Endothelial cell of umbilical vein (primary cell): ENCODE data around the gene ALKBH7.

Experiments
- EZH2 ChIP-seq: IDR thresholded peaks from 2 replicates; pipeline ENCODE4 v1.6.1; 2012; ENCODE audit warnings: borderline replicate concordance, low read depth, mild to moderate bottlenecking, moderate library complexity, low read length, inconsistent platforms; ENCODE audit not compliant: severe bottlenecking
- POLR2A ChIP-seq: IDR thresholded peaks from 2 replicates; pipeline ENCODE4 v1.6.1; 2012; ENCODE audit warnings: low read depth, mild to moderate bottlenecking, control low read depth, low read length
- POLR2AphosphoS5 ChIP-seq: IDR thresholded peaks from 2 replicates; pipeline ENCODE4 v1.6.1; 2012; ENCODE audit warnings: low read depth, mild to moderate bottlenecking, control low read depth, low read length, moderate library complexity; ENCODE audit not compliant: insufficient read depth
- TF ChIP-seq, protein P1 (sequence below), 2 donors: IDR thresholded peaks; 1 replicate in 1 of 2; 2 replicates in 1 of 2; pipeline ENCODE4 v1.5.1; 2011; ENCODE audit warnings: low read length in 2 of 2, mild to moderate bottlenecking in 2 of 2, moderate library complexity in 2 of 2, control low read depth in 1 of 2, inconsistent platforms in 1 of 2, low read depth in 1 of 2; ENCODE audit not compliant: insufficient read depth in 1 of 2; ENCODE audit errors: extremely low read depth in 1 of 2

DNA sequence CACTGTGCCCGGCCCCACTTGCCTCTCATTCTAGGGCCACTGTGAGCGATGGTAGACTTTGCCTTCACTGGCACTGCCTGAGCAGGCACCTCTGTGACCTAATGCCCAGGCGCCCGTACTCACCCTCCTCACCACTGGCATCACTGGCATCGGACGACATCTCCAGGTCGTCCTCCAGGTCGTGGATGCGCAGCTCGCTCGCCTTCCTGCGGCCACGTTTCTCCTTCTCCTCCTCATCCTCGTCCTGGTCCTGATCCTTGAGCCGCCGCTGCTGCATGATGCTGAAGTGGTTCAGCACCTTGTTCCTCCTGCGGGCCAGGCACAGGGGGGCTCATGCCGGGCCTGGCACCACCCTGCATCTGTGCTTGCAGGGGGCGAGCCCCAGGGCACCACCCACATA, 10.6 kb downstream of the ALKBH7 start:
- no peak for TF ChIP-seq POLR2A
- TF ChIP-seq, protein P1, sequence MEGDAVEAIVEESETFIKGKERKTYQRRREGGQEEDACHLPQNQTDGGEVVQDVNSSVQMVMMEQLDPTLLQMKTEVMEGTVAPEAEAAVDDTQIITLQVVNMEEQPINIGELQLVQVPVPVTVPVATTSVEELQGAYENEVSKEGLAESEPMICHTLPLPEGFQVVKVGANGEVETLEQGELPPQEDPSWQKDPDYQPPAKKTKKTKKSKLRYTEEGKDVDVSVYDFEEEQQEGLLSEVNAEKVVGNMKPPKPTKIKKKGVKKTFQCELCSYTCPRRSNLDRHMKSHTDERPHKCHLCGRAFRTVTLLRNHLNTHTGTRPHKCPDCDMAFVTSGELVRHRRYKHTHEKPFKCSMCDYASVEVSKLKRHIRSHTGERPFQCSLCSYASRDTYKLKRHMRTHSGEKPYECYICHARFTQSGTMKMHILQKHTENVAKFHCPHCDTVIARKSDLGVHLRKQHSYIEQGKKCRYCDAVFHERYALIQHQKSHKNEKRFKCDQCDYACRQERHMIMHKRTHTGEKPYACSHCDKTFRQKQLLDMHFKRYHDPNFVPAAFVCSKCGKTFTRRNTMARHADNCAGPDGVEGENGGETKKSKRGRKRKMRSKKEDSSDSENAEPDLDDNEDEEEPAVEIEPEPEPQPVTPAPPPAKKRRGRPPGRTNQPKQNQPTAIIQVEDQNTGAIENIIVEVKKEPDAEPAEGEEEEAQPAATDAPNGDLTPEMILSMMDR (IDR thresholded peaks at IDR 0.05; ENCODE audit: extremely low read depth in 1 of 2, insufficient read depth in 1 of 2, low read depth in 1 of 2, low read length in 2 of 2) = no peak
- no peak for TF ChIP-seq EZH2
- TF ChIP-seq POLR2AphosphoS5 = no peak
